Stimulated activated CD8-positive, alpha-beta memory T cell treated with anti-CD3 and anti-CD28 coated beads, Interleukin-15, amount 100 ng/mL, for 48 hours (primary cell): Measurements from ENCODE around the gene VPS54.

ENCODE experiments used
- DNase-seq, 2 donors: peaks; one replicate each; pipeline ENCODE4 v3.0.0-alpha.2; 2020; ENCODE audit warnings: low read depth in 2 of 2

Gene VPS54

GRCh38 chr2:64019083-64019974 lies at the start of gene VPS54:
Gene VPS54 (minus strand): TSS chr2:64019428. CDS start chr2:63983999, 35,429 bp downstream.
- peak; percentile 28 to 47 for DNase-seq

- DNase-seq, result no peak
These were observed 48.1 kb upstream of the VPS54 start for GRCh38 chr2:64067326-64067725.

- DNase-seq, result no peak
These were observed 46.3 kb upstream of the VPS54 start for GRCh38 chr2:64065516-64065915.

GRCh38 chr2:64063924-64064331 lies 44.7 kb upstream of the VPS54 start:
- no peak for DNase-seq

GRCh38 chr2:64063454-64063853 lies 44.2 kb upstream of the VPS54 start:
- no peak for DNase-seq

- DNase-seq, result no peak
These were observed 43.6 kb upstream of the VPS54 start for GRCh38 chr2:64062840-64063239.

GRCh38 chr2:64059270-64059669 lies 40.0 kb upstream of the VPS54 start:
- no peak for DNase-seq

- no peak for DNase-seq
These were observed 36.8 kb upstream of the VPS54 start for GRCh38 chr2:64056021-64056420.

GRCh38 chr2:64054161-64054915 lies 35.1 kb upstream of the VPS54 start:
- DNase-seq, result no peak

GRCh38 chr2:64052463-64053241 lies 33.4 kb upstream of the VPS54 start:
- no peak for DNase-seq

- DNase-seq, result peak in 1 of 2 donors; percentile 38
These were observed 30.5 kb upstream of the VPS54 start for GRCh38 chr2:64049633-64050220.

- DNase-seq, result no peak
These were observed 26.7 kb upstream of the VPS54 start for GRCh38 chr2:64045938-64046337.

GRCh38 chr2:64040161-64040560 lies 20.9 kb upstream of the VPS54 start:
- DNase-seq, result no peak

- DNase-seq, result no peak
These were observed 16.9 kb upstream of the VPS54 start for GRCh38 chr2:64036034-64036705.

GRCh38 chr2:64035072-64035942 lies 16.1 kb upstream of the VPS54 start:
- DNase-seq, result no peak

GRCh38 chr2:64029116-64029665 lies 10.0 kb upstream of the VPS54 start:
- DNase-seq, result no peak

- DNase-seq, result no peak
These were observed 6.5 kb upstream of the VPS54 start for GRCh38 chr2:64025741-64026140.

- no peak for DNase-seq
These were observed 5.2 kb upstream of the VPS54 start for GRCh38 chr2:64024259-64024949.
